ENCODE measurements around the gene PCK1.

DNA sequence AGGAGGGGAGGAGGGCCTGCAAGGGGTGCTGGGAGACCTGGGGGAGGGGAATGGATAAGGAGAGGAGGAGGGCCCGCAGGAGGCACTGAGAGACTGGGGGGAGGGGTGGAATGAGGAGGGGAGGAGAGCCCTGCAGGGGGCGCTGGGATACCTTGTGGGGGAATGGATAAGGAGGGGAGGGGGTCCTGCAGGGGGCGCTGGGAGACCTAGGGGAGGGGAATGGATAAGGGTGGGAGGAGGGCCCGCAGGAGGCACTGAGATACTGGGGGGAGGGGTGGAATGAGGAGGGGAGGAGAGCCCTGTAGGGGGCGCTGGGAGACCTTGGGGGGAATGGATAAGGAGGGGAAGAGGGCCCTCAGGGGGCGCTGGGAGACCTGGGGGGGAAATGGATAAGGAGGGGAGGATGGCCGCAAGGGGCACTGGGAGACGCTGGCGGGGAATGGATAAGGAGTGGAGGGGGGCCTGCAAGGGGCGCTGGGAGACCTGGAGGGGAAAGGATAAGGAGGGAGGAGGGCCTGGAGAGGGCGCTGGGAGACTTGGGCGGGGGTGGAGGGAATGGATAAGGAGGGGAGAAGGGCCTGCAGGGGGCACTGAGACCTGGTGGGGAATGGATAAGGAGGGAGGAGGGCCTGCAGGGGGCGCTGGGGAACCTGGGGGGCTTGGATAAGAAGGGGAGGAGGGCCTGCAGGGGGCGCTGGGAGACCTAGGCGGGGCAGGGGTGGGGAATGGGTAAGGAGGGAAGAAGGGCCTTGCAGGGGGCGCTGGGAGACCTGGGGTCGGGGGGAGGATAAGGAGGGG, 34.6 kb upstream of the PCK1 start:
- TF ChIP-seq, protein P1, sequence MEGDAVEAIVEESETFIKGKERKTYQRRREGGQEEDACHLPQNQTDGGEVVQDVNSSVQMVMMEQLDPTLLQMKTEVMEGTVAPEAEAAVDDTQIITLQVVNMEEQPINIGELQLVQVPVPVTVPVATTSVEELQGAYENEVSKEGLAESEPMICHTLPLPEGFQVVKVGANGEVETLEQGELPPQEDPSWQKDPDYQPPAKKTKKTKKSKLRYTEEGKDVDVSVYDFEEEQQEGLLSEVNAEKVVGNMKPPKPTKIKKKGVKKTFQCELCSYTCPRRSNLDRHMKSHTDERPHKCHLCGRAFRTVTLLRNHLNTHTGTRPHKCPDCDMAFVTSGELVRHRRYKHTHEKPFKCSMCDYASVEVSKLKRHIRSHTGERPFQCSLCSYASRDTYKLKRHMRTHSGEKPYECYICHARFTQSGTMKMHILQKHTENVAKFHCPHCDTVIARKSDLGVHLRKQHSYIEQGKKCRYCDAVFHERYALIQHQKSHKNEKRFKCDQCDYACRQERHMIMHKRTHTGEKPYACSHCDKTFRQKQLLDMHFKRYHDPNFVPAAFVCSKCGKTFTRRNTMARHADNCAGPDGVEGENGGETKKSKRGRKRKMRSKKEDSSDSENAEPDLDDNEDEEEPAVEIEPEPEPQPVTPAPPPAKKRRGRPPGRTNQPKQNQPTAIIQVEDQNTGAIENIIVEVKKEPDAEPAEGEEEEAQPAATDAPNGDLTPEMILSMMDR (conservative IDR thresholded peaks at IDR 0.05 in 1 of 2, IDR thresholded peaks at IDR 0.05 in 1 of 2; ENCODE audit: low read depth in 1 of 2, low read length in 2 of 2): no peak
- no peak for TF ChIP-seq EZH2 (IDR thresholded peaks at IDR 0.05; ENCODE audit: low read length, missing control alignments)

Measured in fibroblast of lung (primary cell).